Neutrophil (primary cell): ENCODE measurements around the gene MRPS14.

Experiments
- H3K27ac ChIP-seq: fragments of 200-600 bp; sonication (generic); 2 replicates; pipeline ENCODE4 v1.5.1; 2016; ENCODE audit warnings: mild to moderate bottlenecking, moderate library complexity
- H3K27me3 ChIP-seq: fragments of 200-600 bp; sonication (generic); 2 replicates; pipeline ENCODE4 v1.6.0; 2016; ENCODE audit warnings: mild to moderate bottlenecking
- H3K36me3 ChIP-seq: fragments of 200-600 bp; sonication (generic); 2 replicates; pipeline ENCODE4 v1.5.1; 2017
- H3K4me1 ChIP-seq, 2 experiments: fragments of 200-600 bp in 1 of 2; sonication (generic) in 1 of 2; 1 replicate in 1 of 2; 2 replicates in 1 of 2; pipeline versions ENCODE4 v1.5.1 to v1.6.1; 2013 to 2016; ENCODE audit warnings: low read depth in 1 of 2, low read length in 1 of 2, mild to moderate bottlenecking in 1 of 2, moderate library complexity in 1 of 2; ENCODE audit not compliant: control insufficient read depth in 1 of 2, insufficient read depth in 1 of 2
- H3K4me3 ChIP-seq, 2 experiments: fragments of 200-600 bp in 1 of 2; sonication (generic) in 1 of 2; 1 replicate in 1 of 2; 2 replicates in 1 of 2; pipeline ENCODE4 v1.5.1; 2013 to 2016; ENCODE audit warnings: low read depth in 1 of 2, low read length in 1 of 2, mild to moderate bottlenecking in 1 of 2, moderate library complexity in 1 of 2
- H3K9me3 ChIP-seq: fragments of 200-600 bp; sonication (generic); 2 replicates; pipeline ENCODE4 v1.5.1; 2016
- TF ChIP-seq, protein P1 (sequence below): fragments of 200-600 bp; sonication (generic); IDR thresholded peaks from 2 replicates; pipeline ENCODE4 v1.5.1; 2016; ENCODE audit warnings: antibody characterized with exemption

The MRPS14 gene

DNA sequence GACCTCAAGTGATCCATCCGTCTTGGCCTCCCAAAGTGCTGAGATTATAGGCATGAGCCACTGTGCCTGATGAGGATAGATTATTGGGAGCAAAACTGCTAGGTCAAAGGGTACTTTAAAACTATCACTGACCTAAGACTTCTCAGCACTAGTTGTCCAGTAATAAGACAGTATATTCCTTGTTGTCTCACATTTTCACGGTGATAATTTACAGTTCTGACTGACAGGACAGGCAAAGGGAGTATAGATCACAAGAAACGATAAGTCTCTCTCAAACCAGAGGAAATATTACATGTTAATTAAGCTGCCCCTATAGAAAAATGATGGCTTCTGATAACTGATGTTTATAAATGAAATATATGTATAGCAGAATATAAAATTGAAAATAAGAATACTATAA lies 3.7 kb downstream of the MRPS14 start:
- TF ChIP-seq, protein P1, sequence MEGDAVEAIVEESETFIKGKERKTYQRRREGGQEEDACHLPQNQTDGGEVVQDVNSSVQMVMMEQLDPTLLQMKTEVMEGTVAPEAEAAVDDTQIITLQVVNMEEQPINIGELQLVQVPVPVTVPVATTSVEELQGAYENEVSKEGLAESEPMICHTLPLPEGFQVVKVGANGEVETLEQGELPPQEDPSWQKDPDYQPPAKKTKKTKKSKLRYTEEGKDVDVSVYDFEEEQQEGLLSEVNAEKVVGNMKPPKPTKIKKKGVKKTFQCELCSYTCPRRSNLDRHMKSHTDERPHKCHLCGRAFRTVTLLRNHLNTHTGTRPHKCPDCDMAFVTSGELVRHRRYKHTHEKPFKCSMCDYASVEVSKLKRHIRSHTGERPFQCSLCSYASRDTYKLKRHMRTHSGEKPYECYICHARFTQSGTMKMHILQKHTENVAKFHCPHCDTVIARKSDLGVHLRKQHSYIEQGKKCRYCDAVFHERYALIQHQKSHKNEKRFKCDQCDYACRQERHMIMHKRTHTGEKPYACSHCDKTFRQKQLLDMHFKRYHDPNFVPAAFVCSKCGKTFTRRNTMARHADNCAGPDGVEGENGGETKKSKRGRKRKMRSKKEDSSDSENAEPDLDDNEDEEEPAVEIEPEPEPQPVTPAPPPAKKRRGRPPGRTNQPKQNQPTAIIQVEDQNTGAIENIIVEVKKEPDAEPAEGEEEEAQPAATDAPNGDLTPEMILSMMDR: no peak
- no peaks in the 10 kb centered on the region for H3K27me3 ChIP-seq
- no peak overlapping the region for H3K4me3 ChIP-seq
- H3K27ac ChIP-seq: no peak overlapping the region
- H3K9me3 ChIP-seq: no peaks in the 10 kb centered on the region
- H3K36me3 ChIP-seq: peaks cover 29% of the 10 kb centered on the region
- peaks cover 18 to 25% of the 10 kb centered on the region in 2 experiments for H3K4me1 ChIP-seq

DNA sequence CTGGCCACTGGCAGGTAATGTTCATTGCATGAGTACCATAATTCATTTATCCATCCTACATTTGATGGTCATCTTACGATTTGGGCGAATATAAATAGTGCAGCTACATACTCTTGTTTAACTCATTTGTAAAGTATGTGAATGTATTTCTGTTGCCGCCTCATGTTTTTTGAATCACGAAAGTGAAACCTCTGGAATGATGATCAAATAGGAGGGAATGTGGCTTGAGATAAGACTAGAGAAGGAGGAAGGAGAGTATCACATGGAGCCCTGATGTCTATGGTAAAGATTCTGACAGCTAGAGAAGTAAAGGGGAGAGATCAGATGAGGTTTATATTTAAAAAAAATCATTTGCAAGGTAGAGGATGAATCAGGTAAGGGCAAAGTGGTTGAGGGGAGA lies 8.0 kb downstream of the MRPS14 start:
- no peak overlapping the region for H3K4me3 ChIP-seq
- H3K36me3 ChIP-seq: peaks cover 72% of the 10 kb centered on the region
- no peaks in the 10 kb centered on the region for H3K9me3 ChIP-seq
- H3K27ac ChIP-seq: no peak overlapping the region
- H3K4me1 ChIP-seq: peaks cover 3 to 8% of the 10 kb centered on the region in 2 experiments
- no peaks in the 10 kb centered on the region for H3K27me3 ChIP-seq
- TF ChIP-seq, protein P1: no peak

DNA sequence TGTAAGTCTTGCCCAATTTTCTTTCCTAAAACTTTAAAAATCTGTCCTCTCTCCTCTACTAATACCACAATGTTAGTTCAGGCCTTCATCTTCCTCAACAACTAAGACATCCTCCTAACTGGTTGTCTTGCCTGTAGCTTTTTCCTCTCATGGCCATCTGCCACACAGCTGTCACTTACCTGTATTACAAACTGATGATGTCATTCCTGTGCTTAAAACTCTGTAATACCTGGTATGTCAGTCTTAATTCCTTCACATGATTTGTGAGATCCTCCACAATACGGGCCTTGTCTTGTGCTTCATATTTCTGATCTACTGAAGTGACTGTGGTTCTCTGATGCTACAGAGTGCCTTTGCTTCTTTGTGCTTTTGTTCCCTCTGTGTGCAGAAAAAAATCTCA lies 9.8 kb downstream of the MRPS14 start:
- H3K4me3 ChIP-seq: no peak overlapping the region
- peaks cover 90% of the 10 kb centered on the region for H3K36me3 ChIP-seq
- TF ChIP-seq, protein P1: no peak
- H3K27ac ChIP-seq: no peak overlapping the region
- no peaks in the 10 kb centered on the region for H3K27me3 ChIP-seq
- no peaks in the 10 kb centered on the region for H3K9me3 ChIP-seq
- no peaks in the 10 kb centered on the region for H3K4me1 ChIP-seq

DNA sequence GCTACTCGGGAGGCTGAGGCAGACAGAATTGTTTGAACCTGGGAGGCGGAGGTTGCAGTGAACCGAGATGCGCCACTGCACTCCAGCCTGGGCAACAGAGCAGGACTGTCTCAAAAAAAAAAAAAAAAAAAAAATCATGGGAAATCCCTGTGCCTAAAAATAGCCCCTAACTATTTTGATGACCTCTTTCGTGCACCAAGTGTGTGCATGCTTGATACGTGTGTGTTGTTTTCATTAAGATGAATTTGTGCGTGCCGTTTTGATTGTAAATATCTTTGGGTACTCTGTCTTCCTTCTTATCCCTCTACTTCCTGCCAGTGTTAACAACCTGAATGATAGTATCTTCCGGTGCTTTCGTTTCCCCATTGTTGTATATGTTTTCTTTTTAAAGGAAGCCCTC lies 13.7 kb downstream of the MRPS14 start:
- H3K36me3 ChIP-seq: peaks cover 88% of the 10 kb centered on the region
- TF ChIP-seq, protein P1: no peak
- H3K27me3 ChIP-seq: no peaks in the 10 kb centered on the region
- H3K27ac ChIP-seq: no peak overlapping the region
- no peaks in the 10 kb centered on the region for H3K9me3 ChIP-seq
- H3K4me3 ChIP-seq: no peak overlapping the region
- no peaks in the 10 kb centered on the region for H3K4me1 ChIP-seq

DNA sequence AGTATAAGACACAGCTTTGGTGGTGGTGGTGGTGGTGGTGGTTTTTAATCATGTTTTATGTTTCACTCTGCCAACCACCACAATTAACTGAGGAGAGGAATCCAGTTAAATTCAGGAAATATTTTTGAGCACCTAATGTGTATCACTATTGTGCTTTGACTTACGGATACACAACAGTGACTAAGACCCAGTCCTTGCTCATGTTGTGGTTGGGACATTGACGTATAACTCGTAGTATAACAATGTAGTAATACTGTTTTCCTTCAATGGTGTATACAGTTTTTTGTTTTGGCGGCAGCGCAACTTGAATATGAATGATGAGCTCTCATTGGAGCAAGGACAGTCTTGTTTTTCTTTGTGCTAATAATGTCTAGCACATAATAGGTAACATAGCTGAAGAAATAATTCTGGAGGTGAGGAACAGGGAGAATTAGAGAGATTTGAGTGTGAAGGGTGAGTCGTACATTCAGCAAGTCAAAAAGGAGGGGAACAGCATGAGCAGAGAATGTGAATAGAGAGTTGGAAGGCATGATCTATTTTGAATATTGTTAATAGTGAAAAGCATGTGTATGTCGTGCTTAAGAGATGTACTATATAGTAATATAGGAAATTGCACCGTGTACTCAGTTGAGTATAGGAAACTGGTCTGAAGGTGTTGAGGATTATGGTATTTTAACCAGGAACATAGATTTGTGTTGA lies 18.0 kb downstream of the MRPS14 start:
- H3K4me1 ChIP-seq: peaks cover 14 to 17% of the 10 kb centered on the region in 2 experiments
- peaks cover 45% of the 10 kb centered on the region for H3K36me3 ChIP-seq
- no peaks in the 10 kb centered on the region for H3K27me3 ChIP-seq
- no peaks in the 10 kb centered on the region for H3K9me3 ChIP-seq
- TF ChIP-seq, protein P1: no peak
- H3K4me3 ChIP-seq: no peak overlapping the region
- no peak overlapping the region for H3K27ac ChIP-seq
